Cardiac fibroblast (primary cell): ENCODE data around the gene FBLN1.

Source experiments
- DNase-seq, 2 donors: peaks; one replicate each; pipeline versions ENCODE4 v3.0.0 to v3.0.0-alpha.2; 2010; ENCODE audit warnings: low read depth in 2 of 2
- H3K4me3 ChIP-seq, 2 donors: replicated peaks in 1 of 2; 1 replicate in 1 of 2; 2 replicates in 1 of 2; pipeline ENCODE4 v1.5.1; 2011; ENCODE audit warnings: low read depth in 2 of 2, low read length in 2 of 2, mild to moderate bottlenecking in 2 of 2, moderate library complexity in 1 of 2
- TF ChIP-seq, protein P1 (sequence below): IDR thresholded peaks from one replicate; pipeline ENCODE4 v1.5.1; 2011; ENCODE audit warnings: low read depth, mild to moderate bottlenecking, low read length, inconsistent platforms

The FBLN1 gene

DNA sequence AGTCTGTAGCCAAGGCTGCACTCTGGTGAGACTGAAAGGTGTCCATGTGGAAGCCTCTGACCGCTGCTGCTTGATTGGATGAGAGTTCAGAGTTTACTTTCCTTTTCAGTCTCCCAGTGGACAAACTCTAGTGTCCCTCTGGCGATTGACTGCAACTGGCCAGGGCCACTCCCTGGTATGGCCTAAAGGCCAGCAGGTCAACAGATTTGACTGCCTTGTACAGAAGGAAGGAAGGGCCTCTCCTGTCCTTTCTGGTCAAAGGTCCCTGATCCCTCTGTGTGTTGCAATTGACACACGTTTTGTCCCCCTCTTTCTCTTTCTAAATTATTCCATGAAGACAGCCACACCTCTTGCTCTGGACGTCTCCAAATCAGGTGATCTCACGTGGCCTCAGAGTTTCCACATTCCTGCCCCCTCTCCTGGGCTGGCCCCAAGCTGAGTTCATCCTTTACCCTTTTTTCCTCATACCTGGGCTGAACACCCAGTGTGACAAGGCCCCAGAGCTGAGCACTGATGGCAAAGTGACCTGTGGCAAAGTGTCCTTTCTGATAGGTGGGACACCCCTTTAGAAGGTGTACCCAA is 18.7 kb upstream of the FBLN1 start:
- DNase-seq, result no peak
- no peak overlapping the region for H3K4me3 ChIP-seq
- TF ChIP-seq, protein P1, sequence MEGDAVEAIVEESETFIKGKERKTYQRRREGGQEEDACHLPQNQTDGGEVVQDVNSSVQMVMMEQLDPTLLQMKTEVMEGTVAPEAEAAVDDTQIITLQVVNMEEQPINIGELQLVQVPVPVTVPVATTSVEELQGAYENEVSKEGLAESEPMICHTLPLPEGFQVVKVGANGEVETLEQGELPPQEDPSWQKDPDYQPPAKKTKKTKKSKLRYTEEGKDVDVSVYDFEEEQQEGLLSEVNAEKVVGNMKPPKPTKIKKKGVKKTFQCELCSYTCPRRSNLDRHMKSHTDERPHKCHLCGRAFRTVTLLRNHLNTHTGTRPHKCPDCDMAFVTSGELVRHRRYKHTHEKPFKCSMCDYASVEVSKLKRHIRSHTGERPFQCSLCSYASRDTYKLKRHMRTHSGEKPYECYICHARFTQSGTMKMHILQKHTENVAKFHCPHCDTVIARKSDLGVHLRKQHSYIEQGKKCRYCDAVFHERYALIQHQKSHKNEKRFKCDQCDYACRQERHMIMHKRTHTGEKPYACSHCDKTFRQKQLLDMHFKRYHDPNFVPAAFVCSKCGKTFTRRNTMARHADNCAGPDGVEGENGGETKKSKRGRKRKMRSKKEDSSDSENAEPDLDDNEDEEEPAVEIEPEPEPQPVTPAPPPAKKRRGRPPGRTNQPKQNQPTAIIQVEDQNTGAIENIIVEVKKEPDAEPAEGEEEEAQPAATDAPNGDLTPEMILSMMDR, result no peak

GRCh38 chr22:45484742-45485141 is 17.9 kb upstream of the FBLN1 start:
- TF ChIP-seq, protein P1, result no peak
- DNase-seq, result no peak
- no peak overlapping the region for H3K4me3 ChIP-seq

DNA sequence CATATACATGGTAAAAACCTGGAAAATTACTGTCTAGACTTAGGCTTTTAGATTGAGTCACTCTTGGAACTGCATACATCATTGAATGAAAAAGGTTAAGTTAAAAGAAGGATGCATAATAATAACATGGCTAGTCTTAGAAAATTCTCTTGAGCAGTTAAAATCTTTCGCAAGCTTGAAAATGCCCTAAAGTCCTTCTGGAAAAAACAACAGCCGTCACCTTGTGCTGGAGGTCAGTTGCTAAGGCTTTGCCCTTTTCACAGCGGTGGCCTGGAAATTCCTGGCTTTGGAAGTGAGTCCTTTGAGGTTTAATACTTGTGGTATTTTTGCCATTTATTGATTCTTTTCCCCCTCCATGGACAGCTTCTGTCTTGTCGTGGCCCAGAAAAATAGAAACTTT is 17.4 kb upstream of the FBLN1 start:
- TF ChIP-seq, protein P1, result no peak
- no peak overlapping the region for H3K4me3 ChIP-seq
- DNase-seq, result no peak

GRCh38 chr22:45488764-45489370 is 13.8 kb upstream of the FBLN1 start:
- no peak for DNase-seq
- TF ChIP-seq, protein P1, result no peak
- H3K4me3 ChIP-seq, result no peak overlapping the region

DNA sequence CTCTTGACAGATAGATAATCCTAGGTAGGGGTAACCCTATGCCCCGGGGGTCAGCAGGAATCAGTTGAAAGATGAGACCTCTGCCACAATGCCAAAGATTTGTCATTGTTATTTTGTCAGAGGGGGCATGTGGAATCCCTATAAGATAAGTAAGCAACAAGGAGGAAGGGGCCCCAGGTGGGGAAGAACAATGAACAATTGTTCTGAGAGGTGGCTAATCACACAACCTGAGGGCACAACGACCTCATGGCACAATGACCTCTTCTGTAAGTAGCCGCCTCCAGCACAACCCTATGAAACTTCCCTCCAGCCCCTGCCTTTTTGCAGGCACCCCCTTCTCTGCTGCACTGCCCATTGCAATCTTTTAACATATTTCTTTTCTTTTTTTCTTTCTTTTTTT is 11.8 kb upstream of the FBLN1 start:
- H3K4me3 ChIP-seq, result no peak overlapping the region
- DNase-seq, result no peak
- TF ChIP-seq, protein P1, result no peak

DNA sequence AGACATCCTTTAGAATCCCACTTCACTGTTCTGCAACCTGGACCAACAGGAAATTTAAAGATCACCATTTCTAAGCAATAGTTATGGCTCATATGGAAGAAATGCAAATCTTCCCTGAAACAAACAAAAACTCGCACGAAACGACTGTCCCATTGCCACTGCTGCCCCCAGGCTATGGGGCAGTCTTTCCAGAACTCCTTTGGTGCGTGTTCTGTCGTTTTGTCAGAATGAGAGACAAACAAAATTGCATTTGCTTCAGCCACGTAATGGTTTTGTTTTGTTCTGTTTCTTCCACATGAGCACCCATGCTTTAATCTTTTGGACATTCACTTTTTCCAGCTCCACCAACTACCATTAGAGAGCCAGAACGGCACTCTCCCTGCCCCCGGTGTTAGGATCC is 10.8 kb upstream of the FBLN1 start:
- DNase-seq, result no peak
- TF ChIP-seq, protein P1, result no peak
- no peak overlapping the region for H3K4me3 ChIP-seq
